Breast epithelium (tissue), 4 donors: ENCODE measurements around the gene HOXD4. TPM values are rescaled to one million over a fixed set of nuclear protein-coding genes. Genes with fewer than 3 reads are reported as not detected.

Experiments used
- DNase-seq, 2 donors: peaks; one replicate each; pipeline ENCODE4 v3.0.0-alpha.2; 2019; ENCODE audit warnings: low spot score in 2 of 2
- H3K27ac ChIP-seq, 2 donors: fragments of 200-600 bp; sonication (generic) in 1 of 2; one replicate each; pipeline ENCODE4 v1.5.1; 2016 to 2019; ENCODE audit warnings: mild to moderate bottlenecking in 1 of 2
- H3K27me3 ChIP-seq, 2 donors: fragments of 200-600 bp; sonication (generic) in 1 of 2; one replicate each; pipeline versions ENCODE4 v1.5.1 to v1.6.0; 2017 to 2019; ENCODE audit warnings: control low read depth in 1 of 2, mild to moderate bottlenecking in 1 of 2
- H3K36me3 ChIP-seq: fragments of 200-600 bp; one replicate; pipeline ENCODE4 v1.5.1; 2019
- H3K4me1 ChIP-seq, 2 donors: fragments of 200-600 bp; sonication (generic); one replicate each; pipeline ENCODE4 v1.5.1; 2016 to 2019; ENCODE audit warnings: control low read depth in 1 of 2
- H3K4me3 ChIP-seq, 3 donors: fragments of 200-600 bp; sonication (generic); 1 replicate in 2 of 3; 2 replicates in 1 of 3; pipeline ENCODE4 v1.5.1; 2016 to 2019; ENCODE audit warnings: mild to moderate bottlenecking in 3 of 3, moderate library complexity in 2 of 3
- H3K9me3 ChIP-seq, 2 donors: fragments of 200-600 bp; sonication (generic) in 1 of 2; one replicate each; pipeline ENCODE4 v1.5.1; 2016 to 2019; ENCODE audit warnings: control low read depth in 1 of 2
- POLR2A ChIP-seq: fragments of 450-650 bp; IDR thresholded peaks from one replicate; pipeline ENCODE4 v1.6.1; 2016; ENCODE audit warnings: antibody characterized with exemption, mild to moderate bottlenecking, moderate library complexity
- POLR2AphosphoS5 ChIP-seq, 3 donors: sonication (generic); formaldehyde crosslinking; IDR thresholded peaks; one replicate each; pipeline ENCODE4 v1.6.1; 2017; ENCODE audit warnings: antibody characterized with exemption in 3 of 3
- intact Hi-C: fragments of 100-400 bp; cut with DNase I; formaldehyde crosslinking; loops from one replicate; pipeline ENCODE4 v1.15.1; 2023; ENCODE audit warnings: low total_unique reads
- total RNA-seq, 3 donors: library from RNA; depleted of rRNA; stranded (reverse); fragments of >200 nt; gene quantifications; one replicate each; pipeline ENCODE4 v1.1.0, GENCODE V29; 2016
- TF ChIP-seq, protein P1 (sequence below), 3 donors: fragments of 450-650 bp; IDR thresholded peaks; one replicate each; pipeline ENCODE4 v1.5.1; 2016 to 2017; ENCODE audit warnings: antibody characterized with exemption in 3 of 3, mild to moderate bottlenecking in 3 of 3, moderate library complexity in 3 of 3

The HOXD4 gene
- total RNA-seq, 3 donors from 2014 or later = 1.9 to 5.8 (median 5.6) TPM

DNA sequence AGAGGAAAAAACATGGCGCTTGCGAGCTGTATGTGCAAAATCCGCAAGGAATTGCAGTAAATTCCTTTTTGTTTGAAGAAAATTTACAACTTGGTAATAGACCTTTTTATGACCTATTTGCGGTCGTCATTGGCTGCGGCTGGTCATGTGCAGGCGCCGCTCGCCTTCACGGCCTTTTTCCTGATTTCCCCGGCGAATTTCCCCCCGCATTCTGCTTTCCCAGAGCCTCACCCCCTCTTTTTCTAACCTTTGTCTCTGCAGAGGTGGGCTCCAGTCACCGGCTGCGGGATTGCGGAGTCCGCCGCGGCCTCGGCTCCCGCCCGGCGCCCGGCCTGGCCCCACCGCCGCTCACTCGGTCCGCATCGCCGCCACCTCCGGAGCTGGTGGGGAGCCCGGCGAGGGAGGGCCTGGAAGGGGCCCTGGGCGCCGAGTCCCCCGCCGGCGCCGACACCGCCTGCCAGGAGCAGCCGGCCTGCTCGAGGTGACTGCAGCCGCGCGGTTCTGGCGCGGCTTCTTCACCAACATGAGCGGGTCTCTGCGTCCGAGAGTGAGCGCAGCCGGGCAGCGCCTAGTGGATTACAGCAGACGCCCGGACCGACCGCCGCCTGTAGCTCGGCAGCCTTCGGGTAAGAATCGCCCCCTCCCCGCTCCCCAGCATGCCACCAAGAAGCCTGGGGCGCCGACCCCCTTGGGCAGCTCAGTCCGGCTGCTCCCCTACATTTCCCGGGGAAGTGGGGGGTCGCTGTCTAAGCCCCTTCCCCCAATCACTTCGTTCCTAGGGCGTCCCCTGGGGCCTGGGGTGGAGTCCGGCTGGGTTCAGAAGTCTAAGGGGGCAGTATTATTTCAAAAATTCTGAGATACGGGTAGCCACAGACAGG lies 14.7 kb upstream of the HOXD4 start:
- no peaks in the 10 kb centered on the region for H3K36me3 ChIP-seq
- H3K4me3 ChIP-seq = peak overlapping the region; percentile 52 to 82 (median 71)
- H3K9me3 ChIP-seq = no peaks in the 10 kb centered on the region
- intact Hi-C loops = loop anchor here (5.0 to 10.0 kb wide), 2 partner anchors 501 to 1008 kb away; no protein-coding TSS in a partner anchor
- TF ChIP-seq, protein P1, sequence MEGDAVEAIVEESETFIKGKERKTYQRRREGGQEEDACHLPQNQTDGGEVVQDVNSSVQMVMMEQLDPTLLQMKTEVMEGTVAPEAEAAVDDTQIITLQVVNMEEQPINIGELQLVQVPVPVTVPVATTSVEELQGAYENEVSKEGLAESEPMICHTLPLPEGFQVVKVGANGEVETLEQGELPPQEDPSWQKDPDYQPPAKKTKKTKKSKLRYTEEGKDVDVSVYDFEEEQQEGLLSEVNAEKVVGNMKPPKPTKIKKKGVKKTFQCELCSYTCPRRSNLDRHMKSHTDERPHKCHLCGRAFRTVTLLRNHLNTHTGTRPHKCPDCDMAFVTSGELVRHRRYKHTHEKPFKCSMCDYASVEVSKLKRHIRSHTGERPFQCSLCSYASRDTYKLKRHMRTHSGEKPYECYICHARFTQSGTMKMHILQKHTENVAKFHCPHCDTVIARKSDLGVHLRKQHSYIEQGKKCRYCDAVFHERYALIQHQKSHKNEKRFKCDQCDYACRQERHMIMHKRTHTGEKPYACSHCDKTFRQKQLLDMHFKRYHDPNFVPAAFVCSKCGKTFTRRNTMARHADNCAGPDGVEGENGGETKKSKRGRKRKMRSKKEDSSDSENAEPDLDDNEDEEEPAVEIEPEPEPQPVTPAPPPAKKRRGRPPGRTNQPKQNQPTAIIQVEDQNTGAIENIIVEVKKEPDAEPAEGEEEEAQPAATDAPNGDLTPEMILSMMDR (IDR thresholded peaks at IDR 0.05) = no peak
- no peak for TF ChIP-seq POLR2A
- TF ChIP-seq POLR2AphosphoS5 (IDR thresholded peaks at IDR 0.05) = no peak
- peak in 1 of 2 donors; percentile 47 for DNase-seq
- H3K4me1 ChIP-seq = peaks cover 0 to 8% of the 10 kb centered on the region in 2 donors
- peaks cover 0 to 88% of the 10 kb centered on the region in 2 donors for H3K27me3 ChIP-seq
- H3K27ac ChIP-seq = peak overlapping the region; percentile 84 to 97

DNA sequence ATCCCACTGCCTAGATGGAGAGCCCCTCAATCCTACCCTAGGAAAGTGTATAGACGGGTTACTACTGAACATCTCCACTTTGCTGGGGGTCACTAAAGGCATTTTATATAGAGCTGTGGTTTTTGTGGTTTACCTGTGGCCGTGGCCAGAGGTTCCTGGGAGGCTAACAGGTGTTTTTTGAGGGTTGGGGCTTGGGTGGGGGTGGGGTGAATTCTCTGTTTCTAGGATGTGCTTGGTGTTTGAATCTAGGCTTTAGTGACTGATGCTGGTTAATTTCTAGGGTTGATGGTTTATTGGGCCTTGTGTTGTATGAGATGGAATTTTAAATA lies 14.1 kb upstream of the HOXD4 start:
- Histone ChIP-seq H3K4me1 (peaks cover 0 to 8% of the 10 kb centered on the region in 2 donors), H3K27me3 (peaks cover 0 to 82% of the 10 kb centered on the region in 2 donors), H3K36me3 (no peaks in the 10 kb centered on the region), H3K9me3 (no peaks in the 10 kb centered on the region), H3K27ac (peak overlapping the region; percentile 84 to 97), H3K4me3 (peak overlapping the region; percentile 52 to 82 (median 71))
- DNase-seq = no peak
- intact Hi-C loops = loop anchor here (5.0 to 10.0 kb wide), 2 partner anchors 500 to 1008 kb away; no protein-coding TSS in a partner anchor
- TF ChIP-seq POLR2A = no peak
- TF ChIP-seq, protein P1 (IDR thresholded peaks at IDR 0.05) = no peak
- no peak for TF ChIP-seq POLR2AphosphoS5 (IDR thresholded peaks at IDR 0.05)

DNA sequence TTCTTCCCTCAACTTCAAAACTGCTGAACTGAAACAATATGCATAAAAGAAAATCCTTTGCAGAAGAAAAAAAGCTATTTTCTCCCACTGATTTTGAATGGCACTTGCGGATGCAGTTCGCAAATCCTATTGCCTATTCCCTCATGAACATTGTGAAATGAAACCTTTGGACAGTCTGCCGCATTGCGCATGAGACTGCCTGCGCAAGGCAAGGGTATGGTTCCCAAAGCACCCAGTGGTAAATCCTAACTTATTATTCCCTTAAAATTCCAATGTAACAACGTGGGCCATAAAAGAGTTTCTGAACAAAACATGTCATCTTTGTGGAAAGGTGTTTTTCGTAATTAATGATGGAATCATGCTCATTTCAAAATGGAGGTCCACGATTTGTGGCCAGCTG lies 13.4 kb upstream of the HOXD4 start:
- Histone ChIP-seq H3K9me3 (no peaks in the 10 kb centered on the region), H3K4me3 (peak overlapping the region; percentile 52 to 82 (median 71)), H3K27ac (peak overlapping the region; percentile 62 to 97), H3K4me1 (peaks cover 0 to 8% of the 10 kb centered on the region in 2 donors), H3K27me3 (peaks cover 0 to 82% of the 10 kb centered on the region in 2 donors), H3K36me3 (no peaks in the 10 kb centered on the region)
- TF ChIP-seq POLR2A (no peak), POLR2AphosphoS5 (IDR thresholded peaks at IDR 0.05) (peak in 1 of 3 donors; percentile 26)
- TF ChIP-seq, protein P1 (IDR thresholded peaks at IDR 0.05) = no peak
- intact Hi-C loops = loop anchor here (5.0 to 10.0 kb wide), 2 partner anchors 499 to 1007 kb away; no protein-coding TSS in a partner anchor
- no peak for DNase-seq

DNA sequence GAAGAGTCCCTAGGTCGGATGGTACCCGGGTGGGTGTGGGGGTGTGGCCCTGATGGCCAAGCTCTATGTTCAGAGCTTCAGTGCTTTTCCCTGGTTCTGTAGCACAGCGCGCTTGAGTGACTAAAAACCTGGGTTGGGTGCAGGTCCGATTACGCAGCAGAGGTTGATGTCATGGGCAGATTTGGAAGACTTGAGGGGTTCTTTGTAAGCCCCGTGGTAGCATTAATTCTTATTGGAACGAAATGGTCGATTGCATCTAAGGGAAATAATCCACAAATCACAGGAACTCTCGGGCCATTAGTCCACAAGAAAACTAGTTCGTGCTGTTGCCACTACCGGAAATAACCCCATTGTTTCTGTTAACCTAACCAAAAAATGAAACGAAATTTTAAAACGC lies 12.8 kb upstream of the HOXD4 start:
- Histone ChIP-seq H3K36me3 (no peaks in the 10 kb centered on the region), H3K27me3 (peaks cover 0 to 83% of the 10 kb centered on the region in 2 donors), H3K9me3 (no peaks in the 10 kb centered on the region), H3K4me1 (peaks cover 0 to 8% of the 10 kb centered on the region in 2 donors), H3K27ac (peak overlapping the region; percentile 62 to 97), H3K4me3 (peak overlapping the region; percentile 52 to 82 (median 71))
- TF ChIP-seq, protein P1 (IDR thresholded peaks at IDR 0.05) = no peak
- no peak for TF ChIP-seq POLR2AphosphoS5 (IDR thresholded peaks at IDR 0.05)
- no peak for DNase-seq
- intact Hi-C loops = loop anchor here (5.0 to 10.0 kb wide), 2 partner anchors 499 to 1006 kb away; no protein-coding TSS in a partner anchor
